Amygdala (tissue), 56 donors: ENCODE measurements around the gene ZNF521.
"Not testable (repeated sequence)": the region's sequence is repeated elsewhere in the genome, so short reads cannot be mapped to it uniquely, and the experiment has no call there.

Source experiments
- DNase-seq, 56 donors: peaks; one replicate each; lab custom pipeline; 2025; lab: John Stamatoyannopoulos, UW

The ZNF521 gene

GRCh38 chr18:25050605-25051004 is 301.4 kb downstream of the ZNF521 start:
- DNase-seq, result no peak

- no peak for DNase-seq
These were observed 304.0 kb downstream of the ZNF521 start for GRCh38 chr18:25047983-25048382.

- no peak for DNase-seq
These were observed 304.5 kb downstream of the ZNF521 start for GRCh38 chr18:25047421-25047820.

- no peak for DNase-seq
These were observed 307.3 kb downstream of the ZNF521 start for GRCh38 chr18:25044694-25045093.

GRCh38 chr18:25043104-25043503 is 308.9 kb downstream of the ZNF521 start:
- no peak for DNase-seq

- no peak for DNase-seq
These were observed 309.3 kb downstream of the ZNF521 start for GRCh38 chr18:25042641-25043051.

GRCh38 chr18:25039781-25040180 is 312.2 kb downstream of the ZNF521 start:
- DNase-seq, result no peak

GRCh38 chr18:25038261-25038660 is 313.7 kb downstream of the ZNF521 start:
- DNase-seq, result no peak

GRCh38 chr18:25033747-25034471 is 318.1 kb downstream of the ZNF521 start:
- no peak for DNase-seq

GRCh38 chr18:25033175-25033574 is 318.8 kb downstream of the ZNF521 start:
- not testable (repeated sequence) for DNase-seq

GRCh38 chr18:25029802-25030201 is 322.2 kb downstream of the ZNF521 start:
- DNase-seq, result no peak

GRCh38 chr18:25019931-25020330 is 332.0 kb downstream of the ZNF521 start:
- DNase-seq, result no peak

- DNase-seq, result peak in 9 of 56 donors; percentile 6 to 44 (median 25)
These were observed 332.7 kb downstream of the ZNF521 start for GRCh38 chr18:25019086-25019860.

- no peak for DNase-seq
These were observed 335.3 kb downstream of the ZNF521 start for GRCh38 chr18:25016666-25017065.

GRCh38 chr18:25016181-25016580 is 335.8 kb downstream of the ZNF521 start:
- no peak for DNase-seq
